HepG2 (cell line): Measurements from ENCODE around the gene TSC22D2. TPM values are rescaled to one million over a fixed set of nuclear protein-coding genes. Genes with fewer than 3 reads are reported as not detected.

Experiments used
- ATAC-seq: fragments of 200-7000 bp; cut with Tn5 transposase; 3 replicates; pipeline ENCODE4 v1.9.1; 2020; ENCODE audit warnings: mild to moderate bottlenecking, moderate library complexity
- BruUV-seq: library from RNA; stranded (reverse); fragments of 400-500 nt; replicated peaks from 2 replicates; lab custom pipeline; 2021; lab: Mats Ljungman, UMichigan
- CTCF ChIA-PET: fragments of 300-600 bp; formaldehyde crosslinking; extraction: SDS; loops from one replicate; lab custom pipeline; 2021; ENCODE audit warnings: low total read pairs, inconsistent platforms, low intra/inter-chr PET ratio; lab: Yijun Ruan, JAX
- POLR2A ChIA-PET: fragments of 350-600 bp; sonication (Branson Sonifier 250); formaldehyde crosslinking; loops from one replicate; lab custom pipeline; 2020; ENCODE audit warnings: antibody characterized with exemption, inconsistent platforms; lab: Yijun Ruan, JAX
- DNase-seq: peaks from one replicate; pipeline ENCODE4 v3.0.0-alpha.2; 2015; ENCODE audit warnings: low spot score
- FAIRE-seq: peaks from 3 replicates; lab custom pipeline; 2011; peaks lifted over from hg19 to GRCh38; lab: Jason Lieb, UNC
- H2AFZ ChIP-seq: one replicate; pipeline ENCODE4 v1.6.1; 2011; ENCODE audit warnings: low read length, inconsistent platforms
- H3K27ac ChIP-seq: fragments of 300-600 bp; 3 replicates; pipeline ENCODE4 v1.8.0; 2011; ENCODE audit warnings: mixed run types, mild to moderate bottlenecking, mixed read lengths, low read length, inconsistent platforms; ENCODE audit not compliant: insufficient read depth; ENCODE audit errors: extremely low read length
- H3K27me3 ChIP-seq, 2 experiments: fragments of 200-600 bp in 1 of 2; 2 replicates in 1 of 2; 3 replicates in 1 of 2; pipeline versions ENCODE4 v1.6.0 to v1.8.0; 2011; ENCODE audit warnings: low read length in 2 of 2, mild to moderate bottlenecking in 2 of 2, moderate library complexity in 2 of 2, inconsistent platforms in 1 of 2; ENCODE audit not compliant: insufficient read depth in 2 of 2, control insufficient read depth in 1 of 2
- H3K36me3 ChIP-seq, 2 experiments: fragments of 200-600 bp in 1 of 2; replicated peaks in 1 of 2; 2 replicates in 1 of 2; 3 replicates in 1 of 2; pipeline versions ENCODE4 v1.5.1 to v1.8.0; 2011; ENCODE audit warnings: low read length in 2 of 2, inconsistent platforms in 1 of 2; ENCODE audit not compliant: insufficient read depth in 2 of 2, control insufficient read depth in 1 of 2
- H3K4me1 ChIP-seq: 2 replicates; pipeline ENCODE4 v1.5.1; 2012; ENCODE audit warnings: low read length, inconsistent platforms; ENCODE audit not compliant: insufficient read depth
- H3K4me2 ChIP-seq: 2 replicates; pipeline ENCODE4 v1.6.0; 2011; ENCODE audit warnings: low read depth, low read length, inconsistent platforms
- H3K4me3 ChIP-seq, 3 experiments: fragments of 200-600 bp in 1 of 3; sonication (generic), shearing (Covaris generic) in 1 of 3; replicated peaks in 1 of 3; 2 replicates each; pipeline ENCODE4 v1.5.1; 2011 to 2016; ENCODE audit warnings: low read length in 3 of 3, inconsistent platforms in 2 of 3, low read depth in 2 of 3, mild to moderate bottlenecking in 2 of 3, control low read depth in 1 of 3, mixed read lengths in 1 of 3; ENCODE audit not compliant: insufficient read depth in 1 of 3
- H3K79me2 ChIP-seq: one replicate; pipeline ENCODE4 v1.6.1; 2011; ENCODE audit warnings: low read length, inconsistent platforms; ENCODE audit not compliant: insufficient read depth
- H3K9ac ChIP-seq: 2 replicates; pipeline ENCODE4 v1.6.0; 2011; ENCODE audit warnings: mild to moderate bottlenecking, low read depth, low read length, inconsistent platforms; ENCODE audit not compliant: insufficient read depth
- H3K9me3 ChIP-seq: 2 replicates; pipeline ENCODE4 v1.5.1; 2012; ENCODE audit warnings: mild to moderate bottlenecking, low read length
- H4K20me1 ChIP-seq: 2 replicates; pipeline ENCODE4 v1.6.0; 2011; ENCODE audit warnings: inconsistent platforms, mild to moderate bottlenecking, low read length, moderate library complexity; ENCODE audit not compliant: insufficient read depth
- MAFG ChIP-seq: sonication (generic); formaldehyde crosslinking; IDR thresholded peaks from 2 replicates; pipeline ENCODE4 v1.5.1; 2020; ENCODE audit warnings: mild to moderate bottlenecking, missing genetic modification reagents
- TAF1 ChIP-seq: sonication (generic); formaldehyde crosslinking; IDR thresholded peaks from 2 replicates; pipeline ENCODE4 v1.4.0; 2020; ENCODE audit warnings: missing genetic modification reagents
- ZNF264 ChIP-seq: sonication (generic); formaldehyde crosslinking; IDR thresholded peaks from 2 replicates; pipeline ENCODE4 v1.4.0; 2020; ENCODE audit warnings: missing genetic modification reagents
- WGBS: methylation state at CpG from one replicate; pipeline ENCODE4 v1.1.6; 2017; ENCODE audit warnings: low lambda C conversion rate; 5-methylcytosine and 5-hydroxymethylcytosine counted together
- in situ Hi-C: cut with HindIII; loops from 2 replicates; pipeline ENCODE4 v1.10.0; 2017; ENCODE audit warnings: low pct_unique_long_range_greater_than_20kb; ENCODE audit not compliant: extremely low pct_ligation_motif_present
- intact Hi-C: fragments of 100-400 bp; cut with micrococcal nuclease; formaldehyde crosslinking; loops from one replicate; pipeline ENCODE4 v1.10.0; 2022; ENCODE audit not compliant: unreplicated experiment
- polyA plus RNA-seq, 8 experiments: library from polyadenylated mRNA; depleted of rRNA in 3 of 8; stranded (reverse) in 7 of 8; unstranded in 1 of 8; fragments of >200 nt; fragmentation: Illumina TruSeq in 4 of 8; extraction: Trizol in 4 of 8; gene quantifications; 2 replicates each; pipeline versions ENCODE4 v1.2.1 to v1.2.3, GENCODE V29; 2011 to 2016; ENCODE audit warnings: low read depth in 4 of 8, missing spikeins in 1 of 8, mixed read lengths in 1 of 8; ENCODE audit not compliant: insufficient read depth in 1 of 8
- total RNA-seq, 5 experiments: library from RNA; depleted of rRNA; stranded (reverse); fragments of >200 nt; fragmentation: Illumina TruSeq; extraction: Trizol; gene quantifications; 2 replicates each; pipeline ENCODE4 v1.2.3, GENCODE V29; 2016; ENCODE audit warnings: low read depth in 1 of 5
- TF ChIP-seq, protein P1 (sequence below): sonication (generic); formaldehyde crosslinking; IDR thresholded peaks from 2 replicates; pipeline ENCODE4 v1.5.1; 2020; ENCODE audit warnings: missing genetic modification reagents, mild to moderate bottlenecking, borderline replicate concordance
- TF ChIP-seq, protein P2 (sequence below): sonication (generic); formaldehyde crosslinking; IDR thresholded peaks from 2 replicates; pipeline ENCODE4 v1.4.0; 2020; ENCODE audit warnings: missing genetic modification reagents, mild to moderate bottlenecking, borderline replicate concordance
- TF ChIP-seq, protein P3 (sequence below): sonication (generic); formaldehyde crosslinking; IDR thresholded peaks from 2 replicates; pipeline ENCODE4 v1.4.0; 2020; ENCODE audit warnings: missing genetic modification reagents
- TF ChIP-seq, protein P4 (sequence below): sonication (generic); formaldehyde crosslinking; IDR thresholded peaks from 2 replicates; pipeline ENCODE4 v1.4.0; 2020; ENCODE audit warnings: missing genetic modification reagents, mild to moderate bottlenecking, borderline replicate concordance

TSC22D2 gene
- total and polyA plus RNA-seq, 2 of the 13 experiments (the other 11 are each of a cell fraction or from before 2014, with no cell fraction given), result 4.6 to 8.2 TPM

DNA sequence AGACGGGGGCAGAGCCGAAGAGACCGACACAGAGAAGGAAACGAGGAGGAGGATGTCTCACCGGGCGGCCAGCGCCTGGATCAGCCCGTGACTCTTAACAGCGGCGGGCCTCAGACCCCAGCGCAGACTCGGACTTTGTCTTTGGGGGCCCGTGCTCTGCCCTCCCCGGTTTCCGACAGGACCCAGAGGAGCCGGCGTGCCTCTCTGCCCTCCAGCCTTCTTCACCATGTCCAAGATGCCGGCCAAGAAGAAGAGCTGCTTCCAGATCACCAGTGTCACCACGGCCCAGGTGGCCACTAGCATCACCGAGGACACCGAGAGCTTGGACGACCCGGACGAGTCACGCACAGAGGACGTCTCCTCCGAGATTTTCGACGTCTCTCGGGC is 1.0 kb downstream of the TSC22D2 start (continued):
- TF ChIP-seq, protein P1, sequence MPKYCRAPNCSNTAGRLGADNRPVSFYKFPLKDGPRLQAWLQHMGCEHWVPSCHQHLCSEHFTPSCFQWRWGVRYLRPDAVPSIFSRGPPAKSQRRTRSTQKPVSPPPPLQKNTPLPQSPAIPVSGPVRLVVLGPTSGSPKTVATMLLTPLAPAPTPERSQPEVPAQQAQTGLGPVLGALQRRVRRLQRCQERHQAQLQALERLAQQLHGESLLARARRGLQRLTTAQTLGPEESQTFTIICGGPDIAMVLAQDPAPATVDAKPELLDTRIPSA (CRISPR knock-in tag), result 0 out of 2 replicates have a peak, but pooled peaks have one; percentile 54
- TF ChIP-seq, protein P2, sequence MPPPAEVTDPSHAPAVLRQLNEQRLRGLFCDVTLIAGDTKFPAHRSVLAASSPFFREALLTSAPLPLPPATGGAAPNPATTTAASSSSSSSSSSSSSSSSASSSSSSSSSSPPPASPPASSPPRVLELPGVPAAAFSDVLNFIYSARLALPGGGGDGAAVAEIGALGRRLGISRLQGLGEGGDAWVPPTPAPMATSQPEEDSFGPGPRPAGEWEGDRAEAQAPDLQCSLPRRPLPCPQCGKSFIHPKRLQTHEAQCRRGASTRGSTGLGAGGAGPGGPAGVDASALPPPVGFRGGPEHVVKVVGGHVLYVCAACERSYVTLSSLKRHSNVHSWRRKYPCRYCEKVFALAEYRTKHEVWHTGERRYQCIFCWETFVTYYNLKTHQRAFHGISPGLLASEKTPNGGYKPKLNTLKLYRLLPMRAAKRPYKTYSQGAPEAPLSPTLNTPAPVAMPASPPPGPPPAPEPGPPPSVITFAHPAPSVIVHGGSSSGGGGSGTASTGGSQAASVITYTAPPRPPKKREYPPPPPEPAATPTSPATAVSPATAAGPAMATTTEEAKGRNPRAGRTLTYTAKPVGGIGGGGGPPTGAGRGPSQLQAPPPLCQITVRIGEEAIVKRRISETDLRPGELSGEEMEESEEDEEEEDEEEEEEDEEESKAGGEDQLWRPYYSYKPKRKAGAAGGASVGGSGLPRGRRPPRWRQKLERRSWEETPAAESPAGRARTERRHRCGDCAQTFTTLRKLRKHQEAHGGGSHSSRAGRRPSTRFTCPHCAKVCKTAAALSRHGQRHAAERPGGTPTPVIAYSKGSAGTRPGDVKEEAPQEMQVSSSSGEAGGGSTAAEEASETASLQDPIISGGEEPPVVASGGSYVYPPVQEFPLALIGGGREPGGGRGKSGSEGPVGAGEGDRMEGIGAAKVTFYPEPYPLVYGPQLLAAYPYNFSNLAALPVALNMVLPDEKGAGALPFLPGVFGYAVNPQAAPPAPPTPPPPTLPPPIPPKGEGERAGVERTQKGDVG, result no peak
- 0 out of 2 replicates have a peak, but pooled peaks have one; percentile 23 for TF ChIP-seq MAFG (CRISPR knock-in tag)
- TF ChIP-seq ZNF264 (CRISPR knock-in tag), result 0 out of 2 replicates have a peak, but pooled peaks have one; percentile 16

DNA sequence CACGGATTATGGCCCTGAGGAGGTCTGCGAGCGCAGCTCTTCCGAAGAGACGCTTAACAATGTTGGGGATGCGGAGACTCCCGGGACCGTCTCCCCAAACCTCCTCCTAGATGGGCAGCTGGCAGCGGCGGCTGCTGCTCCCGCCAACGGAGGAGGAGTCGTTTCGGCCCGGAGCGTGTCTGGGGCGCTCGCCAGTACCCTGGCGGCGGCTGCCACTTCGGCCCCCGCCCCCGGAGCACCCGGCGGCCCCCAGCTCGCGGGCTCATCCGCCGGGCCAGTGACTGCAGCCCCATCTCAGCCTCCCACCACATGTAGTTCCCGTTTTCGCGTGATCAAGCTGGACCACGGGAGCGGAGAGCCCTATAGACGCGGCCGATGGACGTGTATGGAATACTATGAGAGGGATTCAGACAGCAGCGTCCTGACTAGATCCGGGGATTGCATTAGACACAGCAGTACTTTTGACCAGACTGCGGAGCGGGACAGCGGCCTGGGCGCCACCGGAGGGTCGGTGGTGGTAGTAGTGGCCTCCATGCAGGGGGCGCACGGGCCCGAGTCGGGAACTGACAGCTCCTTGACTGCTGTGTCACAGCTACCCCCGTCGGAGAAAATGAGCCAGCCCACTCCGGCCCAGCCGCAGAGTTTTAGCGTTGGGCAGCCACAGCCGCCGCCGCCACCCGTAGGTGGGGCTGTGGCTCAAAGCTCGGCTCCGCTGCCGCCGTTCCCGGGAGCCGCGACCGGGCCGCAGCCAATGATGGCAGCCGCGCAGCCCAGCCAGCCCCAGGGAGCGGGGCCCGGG is 1.6 kb downstream of the TSC22D2 start:
- DNase-seq (peak; percentile 68), FAIRE-seq (no peak), ATAC-seq (peak; percentile 72)
- Histone ChIP-seq H3K36me3 (no peaks in the 10 kb centered on the region), H4K20me1 (peaks cover 53% of the 10 kb centered on the region), H3K4me2 (peak overlapping the region; percentile 89), H3K9ac (peak overlapping the region; percentile 90), H3K27me3 (no peaks in the 10 kb centered on the region; a peak in 1 of 5 replicates), H2AFZ (no peak overlapping the region), H3K79me2 (peaks cover 56% of the 10 kb centered on the region), H3K9me3 (no peaks in the 10 kb centered on the region), H3K4me3 (peak overlapping the region; percentile 89 to 97 (median 90)), H3K4me1 (peaks cover 19% of the 10 kb centered on the region), H3K27ac (peak overlapping the region; percentile 99)
- ChIA-PET POLR2A (interaction anchor here (0.8 to 2.0 kb wide), 7 partner anchors 8 to 193 kb away, joined by 3 to 6 read pairs (median 4); partner anchors contain the start of genes EIF2A, SELENOT and SERP1), CTCF (interaction anchor here (1.1 kb wide), 1 partner anchor 86 kb away, joined by 4 read pairs; no protein-coding TSS in a partner anchor)
- BruUV-seq, result no TSS peak
- intact Hi-C loops (loop anchor here (1.0 to 10.0 kb wide), 8 partner anchors 37 to 475 kb away; partner anchors contain the start of genes EIF2A, SERP1 and SIAH2), in situ Hi-C loops (no loop called here)
- no CpG with 5 or more reads among the region's 72 CpGs for WGBS
- TF ChIP-seq, protein P1 (CRISPR knock-in tag), result no peak
- TF ChIP-seq, protein P3, sequence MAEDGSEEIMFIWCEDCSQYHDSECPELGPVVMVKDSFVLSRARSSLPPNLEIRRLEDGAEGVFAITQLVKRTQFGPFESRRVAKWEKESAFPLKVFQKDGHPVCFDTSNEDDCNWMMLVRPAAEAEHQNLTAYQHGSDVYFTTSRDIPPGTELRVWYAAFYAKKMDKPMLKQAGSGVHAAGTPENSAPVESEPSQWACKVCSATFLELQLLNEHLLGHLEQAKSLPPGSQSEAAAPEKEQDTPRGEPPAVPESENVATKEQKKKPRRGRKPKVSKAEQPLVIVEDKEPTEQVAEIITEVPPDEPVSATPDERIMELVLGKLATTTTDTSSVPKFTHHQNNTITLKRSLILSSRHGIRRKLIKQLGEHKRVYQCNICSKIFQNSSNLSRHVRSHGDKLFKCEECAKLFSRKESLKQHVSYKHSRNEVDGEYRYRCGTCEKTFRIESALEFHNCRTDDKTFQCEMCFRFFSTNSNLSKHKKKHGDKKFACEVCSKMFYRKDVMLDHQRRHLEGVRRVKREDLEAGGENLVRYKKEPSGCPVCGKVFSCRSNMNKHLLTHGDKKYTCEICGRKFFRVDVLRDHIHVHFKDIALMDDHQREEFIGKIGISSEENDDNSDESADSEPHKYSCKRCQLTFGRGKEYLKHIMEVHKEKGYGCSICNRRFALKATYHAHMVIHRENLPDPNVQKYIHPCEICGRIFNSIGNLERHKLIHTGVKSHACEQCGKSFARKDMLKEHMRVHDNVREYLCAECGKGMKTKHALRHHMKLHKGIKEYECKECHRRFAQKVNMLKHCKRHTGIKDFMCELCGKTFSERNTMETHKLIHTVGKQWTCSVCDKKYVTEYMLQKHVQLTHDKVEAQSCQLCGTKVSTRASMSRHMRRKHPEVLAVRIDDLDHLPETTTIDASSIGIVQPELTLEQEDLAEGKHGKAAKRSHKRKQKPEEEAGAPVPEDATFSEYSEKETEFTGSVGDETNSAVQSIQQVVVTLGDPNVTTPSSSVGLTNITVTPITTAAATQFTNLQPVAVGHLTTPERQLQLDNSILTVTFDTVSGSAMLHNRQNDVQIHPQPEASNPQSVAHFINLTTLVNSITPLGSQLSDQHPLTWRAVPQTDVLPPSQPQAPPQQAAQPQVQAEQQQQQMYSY, result no peak
- peak; percentile 32; the same call in 1 of the 2 replicates for TF ChIP-seq TAF1 (CRISPR knock-in tag)
- TF ChIP-seq, protein P4, sequence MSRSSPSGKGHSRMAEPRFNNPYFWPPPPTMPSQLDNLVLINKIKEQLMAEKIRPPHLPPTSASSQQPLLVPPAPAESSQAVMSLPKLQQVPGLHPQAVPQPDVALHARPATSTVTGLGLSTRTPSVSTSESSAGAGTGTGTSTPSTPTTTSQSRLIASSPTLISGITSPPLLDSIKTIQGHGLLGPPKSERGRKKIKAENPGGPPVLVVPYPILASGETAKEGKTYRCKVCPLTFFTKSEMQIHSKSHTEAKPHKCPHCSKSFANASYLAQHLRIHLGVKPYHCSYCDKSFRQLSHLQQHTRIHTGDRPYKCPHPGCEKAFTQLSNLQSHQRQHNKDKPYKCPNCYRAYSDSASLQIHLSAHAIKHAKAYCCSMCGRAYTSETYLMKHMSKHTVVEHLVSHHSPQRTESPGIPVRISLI (CRISPR knock-in tag), result no peak
